K562 (cell line): Measurements from ENCODE around the gene HMGN3. TPM values are rescaled to one million over a fixed set of nuclear protein-coding genes. Genes with fewer than 3 reads are reported as not detected.

Experiments
- ATAC-seq: fragments of 200-7000 bp; cut with Tn5 transposase; 3 replicates; pipeline ENCODE4 v1.9.1; 2020; ENCODE audit warnings: moderate library complexity
- BruUV-seq: library from RNA; stranded (reverse); fragments of 400-500 nt; replicated peaks from 2 replicates; lab custom pipeline; 2021; lab: Mats Ljungman, UMichigan
- CTCF ChIA-PET: fragments of 300-600 bp; formaldehyde crosslinking; extraction: SDS; loops from one replicate; lab custom pipeline; 2021; ENCODE audit warnings: low intra/inter-chr PET ratio; lab: Yijun Ruan, JAX
- POLR2A ChIA-PET: fragments of 300-600, 350-650 bp; sonication (Branson Sonifier 250); formaldehyde crosslinking; extraction: SDS; loops from one replicate; lab custom pipeline; 2021; ENCODE audit warnings: antibody characterized with exemption, inconsistent platforms; lab: Yijun Ruan, JAX
- DNase-seq, 4 experiments: peaks; one replicate each; pipeline versions ENCODE4 v3.0.0 to v3.0.0-alpha.2; 2011 to 2018; ENCODE audit warnings: low spot score in 3 of 4, mixed read lengths in 3 of 4; ENCODE audit errors: extremely low read depth in 1 of 4
- FAIRE-seq: peaks from 2 replicates; lab custom pipeline; 2011; peaks lifted over from hg19 to GRCh38; lab: Jason Lieb, UNC
- H2AFZ ChIP-seq: 2 replicates; pipeline ENCODE4 v1.6.0; 2011; ENCODE audit warnings: low read depth, low read length, control low read depth, inconsistent platforms
- H3K27ac ChIP-seq: fragments of 200-600 bp; 3 replicates; pipeline ENCODE4 v1.8.0; 2011; ENCODE audit warnings: low read depth, mild to moderate bottlenecking, control low read depth, inconsistent platforms, low read length, moderate library complexity, mixed read lengths; ENCODE audit errors: extremely low read depth
- H3K27me3 ChIP-seq, 2 experiments: fragments of 300-600 bp in 1 of 2; 2 replicates in 1 of 2; 3 replicates in 1 of 2; pipeline versions ENCODE4 v1.6.0 to v1.8.0; 2011; ENCODE audit warnings: inconsistent platforms in 2 of 2, low read length in 2 of 2, mild to moderate bottlenecking in 1 of 2, mixed read lengths in 1 of 2, moderate library complexity in 1 of 2; ENCODE audit not compliant: control insufficient read depth in 2 of 2, insufficient read depth in 2 of 2
- H3K36me3 ChIP-seq: fragments of 300-600 bp; 3 replicates; pipeline ENCODE4 v1.8.0; 2011; ENCODE audit warnings: mild to moderate bottlenecking, low read length, inconsistent platforms; ENCODE audit not compliant: control insufficient read depth, insufficient read depth
- H3K4me1 ChIP-seq, 2 experiments: fragments of 200-600 bp in 1 of 2; replicated peaks in 1 of 2; 2 replicates in 1 of 2; 3 replicates in 1 of 2; pipeline versions ENCODE4 v1.5.1 to v1.8.0; 2011; ENCODE audit warnings: inconsistent platforms in 2 of 2, low read length in 2 of 2, mild to moderate bottlenecking in 1 of 2, mixed read lengths in 1 of 2, moderate library complexity in 1 of 2; ENCODE audit not compliant: control insufficient read depth in 2 of 2, insufficient read depth in 2 of 2
- H3K4me2 ChIP-seq: 2 replicates; pipeline ENCODE4 v1.6.1; 2011; ENCODE audit warnings: low read length, control low read depth, inconsistent platforms, mixed read lengths; ENCODE audit not compliant: insufficient read depth
- H3K4me3 ChIP-seq: fragments of 200-600 bp; sonication (generic), shearing (Covaris generic); 2 replicates; pipeline ENCODE4 v1.5.1; 2016; ENCODE audit warnings: control low read depth, inconsistent platforms
- H3K79me2 ChIP-seq: fragments of 200-600 bp; 3 replicates; pipeline ENCODE4 v1.8.0; 2011; ENCODE audit warnings: low read length, inconsistent platforms; ENCODE audit not compliant: control insufficient read depth, insufficient read depth
- H3K9ac ChIP-seq, 2 experiments: 2 replicates each; pipeline versions ENCODE4 v1.6.0 to v1.6.1; 2011; ENCODE audit warnings: low read depth in 2 of 2, low read length in 2 of 2, control low read depth in 1 of 2, inconsistent platforms in 1 of 2, mild to moderate bottlenecking in 1 of 2, mixed read lengths in 1 of 2; ENCODE audit not compliant: insufficient read depth in 1 of 2
- H3K9me1 ChIP-seq: one replicate; pipeline ENCODE4 v1.6.0; 2011; ENCODE audit warnings: inconsistent platforms, mild to moderate bottlenecking, low read length, moderate library complexity; ENCODE audit not compliant: control insufficient read depth, insufficient read depth
- H3K9me3 ChIP-seq: replicated peaks from 2 replicates; pipeline ENCODE4 v1.5.1; 2011; ENCODE audit warnings: low read depth, low read length, inconsistent platforms; ENCODE audit not compliant: control insufficient read depth, insufficient read depth
- H4K20me1 ChIP-seq: replicated peaks from 2 replicates; pipeline ENCODE4 v1.6.1; 2011; ENCODE audit warnings: low read length, inconsistent platforms, mixed read lengths; ENCODE audit not compliant: control insufficient read depth, insufficient read depth
- CBFA2T3 ChIP-seq: fragments of 450-650 bp; IDR thresholded peaks from 2 replicates; pipeline ENCODE4 v1.6.1; 2017
- EP300 ChIP-seq: IDR thresholded peaks from 2 replicates; pipeline ENCODE4 v1.6.1; 2012; ENCODE audit warnings: low read length, improper control_type of control experiment
- FOXA3 ChIP-seq, 2 experiments: fragments of 450-650 bp in 1 of 2; sonication (generic) in 1 of 2; formaldehyde crosslinking; IDR thresholded peaks in 1 of 2; conservative IDR thresholded peaks in 1 of 2; 2 replicates each; pipeline versions ENCODE4 v1.4.0 to v1.8.0; 2020 to 2022; ENCODE audit warnings: mild to moderate bottlenecking in 2 of 2, missing genetic modification reagents in 1 of 2
- KDM1A ChIP-seq, 2 experiments: fragments of 450-650 bp; IDR thresholded peaks; 2 replicates each; pipeline ENCODE4 v1.6.1; 2016; ENCODE audit warnings: mild to moderate bottlenecking in 2 of 2
- NCOA4 ChIP-seq: fragments of 450-650 bp; IDR thresholded peaks from 2 replicates; pipeline ENCODE4 v1.6.1; 2018; ENCODE audit warnings: mild to moderate bottlenecking; ENCODE audit not compliant: partially characterized antibody
- NFXL1 ChIP-seq: fragments of 450-650 bp; formaldehyde crosslinking; IDR thresholded peaks from 2 replicates; pipeline ENCODE4 v1.4.0; 2021; ENCODE audit warnings: mild to moderate bottlenecking
- PHF20 ChIP-seq: fragments of 450-650 bp; IDR thresholded peaks from 2 replicates; pipeline ENCODE4 v1.6.1; 2018; ENCODE audit not compliant: partially characterized antibody
- ZKSCAN8 ChIP-seq: fragments of 200-800 bp; sonication (Bioruptor generic); IDR thresholded peaks from 2 replicates; pipeline ENCODE4 v1.6.1; 2016; ENCODE audit warnings: missing genetic modification characterization, missing compliant biosample characterization
- ZNF124 ChIP-seq: sonication (generic); formaldehyde crosslinking; IDR thresholded peaks from 2 replicates; pipeline ENCODE4 v1.8.1; 2022; ENCODE audit warnings: missing genetic modification reagents
- ZNF165 ChIP-seq: fragments of 250-450 bp; sonication (Bioruptor Pico); IDR thresholded peaks from 2 replicates; pipeline ENCODE4 v1.4.0; 2020; ENCODE audit warnings: borderline replicate concordance
- ZNF253 ChIP-seq: fragments of 250-450 bp; sonication (Bioruptor Pico); conservative IDR thresholded peaks from 2 replicates; pipeline ENCODE4 v1.6.1; 2021; ENCODE audit warnings: mild to moderate bottlenecking
- ZNF764 ChIP-seq: fragments of 250-450 bp; sonication (Bioruptor Pico); IDR thresholded peaks from 2 replicates; pipeline ENCODE4 v1.4.0; 2020; ENCODE audit warnings: low read depth, mild to moderate bottlenecking, moderate library complexity
- ZNF77 ChIP-seq: fragments of 250-450 bp; sonication (Bioruptor Pico); IDR thresholded peaks from 2 replicates; pipeline ENCODE4 v1.5.0; 2020
- WGBS: fragments of 100-300 bp; shearing (Covaris generic); methylation state at CpG from one replicate; pipeline ENCODE4 v1.1.6; 2016; ENCODE audit warnings: low coverage, mixed read lengths; ENCODE audit not compliant: insufficient coverage; ENCODE audit errors: missing lambda C conversion rate; 5-methylcytosine and 5-hydroxymethylcytosine counted together
- in situ Hi-C: fragments of 300-500 bp; cut with MboI; formaldehyde crosslinking; loops from 4 replicates; pipeline ENCODE4 v1.15.0; 2018; ENCODE audit warnings: inconsistent platforms, mixed read lengths
- intact Hi-C: fragments of 100-400 bp; cut with micrococcal nuclease; formaldehyde crosslinking; loops from 2 replicates; pipeline ENCODE4 v1.14.2; 2022
- polyA plus RNA-seq, 8 experiments: library from polyadenylated mRNA; depleted of rRNA in 4 of 8; stranded (reverse) in 5 of 8; unstranded in 3 of 8; fragments of >200 nt; fragmentation: Nextera tagmentation in 2 of 8; fragmentation: Illumina TruSeq in 1 of 8; extraction: Ambion mirVana in 2 of 8; extraction: Trizol in 1 of 8; gene quantifications; 2 replicates each; pipeline versions ENCODE4 v1.2.1 to v1.2.3, GENCODE V29; 2011 to 2014; ENCODE audit warnings: inconsistent platforms in 1 of 8, missing spikeins in 1 of 8
- total RNA-seq, 7 experiments: library from RNA; depleted of rRNA in 6 of 7; stranded (reverse); fragments of >200 nt in 6 of 7; fragmentation: Illumina TruSeq in 2 of 7; extraction: Trizol in 2 of 7; gene quantifications; 2 replicates each; pipeline versions ENCODE4 v1.2.1 to v1.2.3, GENCODE V29; 2011 to 2021; ENCODE audit warnings: low replicate concordance in 1 of 7

Gene HMGN3
- total and polyA plus RNA-seq, 9 of the 15 experiments (the other 6 are each of a cell fraction or from before 2014, with no cell fraction given) = 42.1 to 154 (median 88.1) TPM

DNA sequence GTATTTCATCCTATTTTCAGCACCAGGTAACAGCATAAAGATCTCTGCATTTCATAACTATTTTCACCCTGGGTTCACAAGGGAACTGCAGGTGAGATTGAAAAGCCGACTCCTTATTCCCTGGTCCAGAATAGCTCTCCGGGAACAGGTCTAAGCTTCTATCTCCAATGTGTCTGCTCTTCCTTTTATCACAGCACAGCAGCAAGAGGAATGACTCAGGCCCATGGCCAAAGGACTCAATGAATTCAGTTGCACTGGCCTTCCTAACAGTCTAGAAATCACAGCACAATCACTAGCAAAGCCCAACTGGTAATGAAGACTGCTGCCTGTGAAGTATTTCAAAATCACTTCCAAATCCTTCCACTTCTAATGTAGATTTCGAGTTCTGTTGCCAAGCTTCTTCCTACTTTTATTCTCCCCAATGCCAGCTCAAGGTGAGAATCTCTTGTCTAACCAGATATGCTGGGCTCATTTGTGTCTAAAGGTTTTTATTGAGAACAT is 30.7 kb downstream of the HMGN3 start:
- POLR2A ChIA-PET = no interaction called here
- H3K4me3 ChIP-seq = no peak overlapping the region
- no peaks in the 10 kb centered on the region for H4K20me1 ChIP-seq
- peaks cover 8% of the 10 kb centered on the region; the same call in 1 of the 3 replicates for H3K36me3 ChIP-seq
- no peak for TF ChIP-seq NFXL1
- peak; percentile 14; the same call in 1 of the 2 replicates for TF ChIP-seq CBFA2T3
- TF ChIP-seq KDM1A (IDR thresholded peaks at IDR 0.05) = peak; percentile 60 to 62; a peak in 2 of 4 replicates
- TF ChIP-seq, all 486 proteins: peak for 2
- WGBS = 27% methylated on average over 3 of the region's 3 CpGs
- Histone ChIP-seq H3K4me2 (no peak overlapping the region), H2AFZ (no peak overlapping the region), H3K9me1 (no peaks in the 10 kb centered on the region), H3K9ac (no peak overlapping the region), H3K4me1 (no peaks in the 10 kb centered on the region), H3K27me3 (no peaks in the 10 kb centered on the region), H3K27ac (no peak overlapping the region), H3K9me3 (no peaks in the 10 kb centered on the region), H3K79me2 (no peaks in the 10 kb centered on the region)
- in situ Hi-C loops = no loop called here
- BruUV-seq = no TSS peak
- CTCF ChIA-PET = no interaction called here
- ATAC-seq = no peak
- DNase-seq = no peak
- intact Hi-C loops = no loop called here
- FAIRE-seq = no peak

DNA sequence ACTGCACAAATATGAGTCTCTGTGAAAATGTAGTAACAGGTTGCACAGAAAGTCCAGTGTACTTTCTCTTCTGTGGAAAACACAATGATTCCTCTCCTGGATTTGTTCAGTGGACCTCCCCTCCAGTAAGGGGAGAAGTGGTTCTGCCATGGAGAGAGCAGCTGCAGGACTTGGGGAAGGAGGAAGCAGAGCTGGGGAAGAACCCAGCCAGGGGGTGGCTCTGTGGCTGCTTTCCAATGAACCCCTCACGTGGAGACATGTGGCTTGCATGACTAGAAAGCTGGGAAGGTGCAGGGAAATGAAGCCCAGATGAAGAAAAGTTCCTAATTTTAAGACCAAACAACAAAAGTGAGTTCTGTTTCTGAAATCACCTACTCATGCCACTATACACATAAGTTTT is 31.9 kb downstream of the HMGN3 start:
- FAIRE-seq = no peak
- H3K27ac ChIP-seq = no peak overlapping the region

More for the DNA sequence above, 31.9 kb downstream of the HMGN3 start:
- Histone ChIP-seq H3K4me1 (no peaks in the 10 kb centered on the region), H3K4me3 (no peak overlapping the region), H3K79me2 (no peaks in the 10 kb centered on the region), H3K9me3 (no peaks in the 10 kb centered on the region), H3K4me2 (no peak overlapping the region), H4K20me1 (no peaks in the 10 kb centered on the region), H3K9me1 (no peaks in the 10 kb centered on the region), H3K36me3 (peaks cover 8% of the 10 kb centered on the region; the same call in 1 of the 3 replicates), H2AFZ (no peak overlapping the region), H3K27me3 (no peaks in the 10 kb centered on the region), H3K9ac (no peak overlapping the region)
- BruUV-seq = no TSS peak
- DNase-seq (no peak), ATAC-seq (no peak)
- 15% methylated on average over 1 of the region's 1 CpG for WGBS
- in situ Hi-C loops (no loop called here), intact Hi-C loops (no loop called here)
- ChIA-PET POLR2A (no interaction called here), CTCF (no interaction called here)
- no peak for TF ChIP-seq PHF20
- TF ChIP-seq ZNF77 (CRISPR knock-in tag) = no peak
- TF ChIP-seq ZNF124 (CRISPR knock-in tag) = no peak
- no peak for TF ChIP-seq ZKSCAN8 (CRISPR knock-in tag)
- no peak for TF ChIP-seq NCOA4
- TF ChIP-seq ZNF165 (CRISPR knock-in tag) = no peak
- TF ChIP-seq EP300 = no peak
- TF ChIP-seq FOXA3 (CRISPR knock-in tag; conservative IDR thresholded peaks at IDR 0.05 in 1 of 2, IDR thresholded peaks at IDR 0.05 in 1 of 2) = no peak
- no peak for TF ChIP-seq ZNF253 (CRISPR knock-in tag)
- no peak for TF ChIP-seq ZNF764 (CRISPR knock-in tag)
